Ascending aorta (tissue), 2 donors: ENCODE data around the gene CFAP45. TPM values are rescaled to one million over a fixed set of nuclear protein-coding genes. Genes with fewer than 3 reads are reported as not detected.

ENCODE experiments used
- DNase-seq, 2 donors: peaks; one replicate each; pipeline ENCODE4 v3.0.0-alpha.2; 2019; ENCODE audit warnings: low spot score in 2 of 2
- H3K27ac ChIP-seq, 2 donors: fragments of 200-600 bp; sonication (generic); one replicate each; pipeline ENCODE4 v1.5.1; 2016 to 2017; ENCODE audit warnings: mild to moderate bottlenecking in 1 of 2
- H3K27me3 ChIP-seq: fragments of 200-600 bp; sonication (generic); one replicate; pipeline ENCODE4 v1.5.1; 2017
- H3K36me3 ChIP-seq, 2 donors: fragments of 200-600 bp; sonication (generic); one replicate each; pipeline ENCODE4 v1.5.1; 2016
- H3K4me1 ChIP-seq, 2 donors: fragments of 200-600 bp; sonication (generic); one replicate each; pipeline ENCODE4 v1.5.1; 2016 to 2017; ENCODE audit warnings: mild to moderate bottlenecking in 1 of 2
- H3K4me3 ChIP-seq, 2 donors: fragments of 200-600 bp; sonication (generic); one replicate each; pipeline ENCODE4 v1.5.1; 2016 to 2017; ENCODE audit warnings: mild to moderate bottlenecking in 1 of 2
- H3K9me3 ChIP-seq, 2 donors: fragments of 200-600 bp; sonication (generic); one replicate each; pipeline ENCODE4 v1.5.1; 2016
- CTCF ChIP-seq, 3 experiments: fragments of 200-600 bp in 2 of 3; fragments of 450-650 bp in 1 of 3; sonication (generic) in 2 of 3; IDR thresholded peaks; one replicate each; pipeline ENCODE4 v1.5.1; 2016 to 2019; ENCODE audit warnings: antibody characterized with exemption in 3 of 3, mild to moderate bottlenecking in 1 of 3, moderate library complexity in 1 of 3
- intact Hi-C: fragments of 100-400 bp; cut with DNase I; formaldehyde crosslinking; loops from one replicate; pipeline ENCODE4 v1.15.1; 2023
- total RNA-seq: library from RNA; depleted of rRNA; stranded (reverse); fragments of >200 nt; gene quantifications from one replicate; pipeline ENCODE4 v1.1.0, GENCODE V29; 2016

The CFAP45 gene
- total RNA-seq, 1 donor from 2014 or later: not detected

DNA sequence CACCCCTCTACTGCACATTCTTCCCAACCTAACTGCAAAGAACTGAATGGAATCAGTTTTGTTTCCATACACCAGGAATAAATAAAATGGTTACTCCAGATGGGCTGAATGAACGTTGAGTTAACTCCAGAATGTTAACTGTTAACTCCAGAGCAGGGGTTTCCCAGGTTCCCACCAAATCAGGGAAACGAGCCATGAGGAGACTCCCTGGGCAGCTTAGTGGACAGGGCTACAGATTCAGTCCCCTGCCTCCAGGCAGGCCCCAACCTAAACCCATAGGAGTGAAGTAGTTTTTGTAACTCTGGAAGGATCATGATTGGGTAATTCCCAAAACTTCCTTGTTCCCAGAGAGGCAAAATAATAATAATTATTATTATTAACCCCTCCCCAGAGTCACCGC is 51.6 kb downstream of the CFAP45 start:
- Histone ChIP-seq H3K9me3 (no peaks in the 10 kb centered on the region), H3K27me3 (no peaks in the 10 kb centered on the region), H3K27ac (no peak overlapping the region), H3K4me1 (peaks cover 0 to 3% of the 10 kb centered on the region in 2 donors), H3K36me3 (no peaks in the 10 kb centered on the region), H3K4me3 (no peak overlapping the region)
- no peak for TF ChIP-seq CTCF (IDR thresholded peaks at IDR 0.05)
- no peak for DNase-seq
- intact Hi-C loops: no loop called here

- H3K4me3 ChIP-seq: no peak overlapping the region
- TF ChIP-seq CTCF (IDR thresholded peaks at IDR 0.05): no peak
- intact Hi-C loops: no loop called here
These were observed 52.7 kb downstream of the CFAP45 start for GRCh38 chr1:159847231-159847630.

DNA sequence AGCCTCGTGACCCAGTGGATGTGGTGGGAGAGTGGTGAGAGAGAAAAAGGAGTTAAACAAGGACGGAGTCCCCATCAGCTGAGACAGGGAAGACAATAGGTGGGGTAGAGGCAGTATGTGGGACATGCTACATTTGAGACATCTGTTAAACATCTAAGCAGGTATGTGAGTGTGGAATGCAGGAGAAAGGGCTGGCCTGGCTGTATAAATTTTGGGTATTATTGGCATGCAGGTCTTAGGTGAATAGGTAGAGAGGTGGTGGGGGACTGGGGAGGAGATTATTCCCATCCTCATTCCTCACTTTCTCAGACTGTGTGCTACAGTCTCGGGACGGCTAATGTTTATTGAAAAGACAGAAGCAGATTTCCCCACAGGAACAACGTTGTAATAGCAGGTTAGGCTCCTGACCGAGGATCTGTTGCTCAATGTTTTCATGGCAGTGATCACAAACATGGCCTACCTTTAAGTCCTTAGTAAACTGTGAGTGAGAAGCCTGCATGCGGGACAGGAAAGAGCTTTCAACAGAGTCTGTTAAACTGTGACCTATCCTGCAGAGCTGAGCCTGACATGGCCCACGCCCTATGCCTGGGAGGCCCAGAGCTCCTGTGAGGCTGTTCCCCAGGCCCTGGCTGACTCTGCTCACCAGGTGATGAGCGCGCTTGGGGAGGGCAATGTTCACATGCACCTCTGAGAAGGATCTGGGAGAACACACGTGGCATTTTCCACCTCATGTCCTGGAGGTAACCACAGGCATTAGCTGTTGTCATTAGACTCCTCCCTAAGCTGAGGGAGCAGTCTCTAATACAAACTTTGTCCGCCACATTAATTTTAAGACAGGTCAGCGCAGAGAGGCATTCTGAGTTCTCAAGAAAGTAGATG is 54.0 kb downstream of the CFAP45 start:
- H3K27ac ChIP-seq: no peak overlapping the region
- H3K4me3 ChIP-seq: no peak overlapping the region
- no peak for TF ChIP-seq CTCF (IDR thresholded peaks at IDR 0.05)
- no peaks in the 10 kb centered on the region for H3K36me3 ChIP-seq
- no peaks in the 10 kb centered on the region for H3K9me3 ChIP-seq
- no peaks in the 10 kb centered on the region for H3K4me1 ChIP-seq
- no peak for DNase-seq
- intact Hi-C loops: no loop called here
- no peaks in the 10 kb centered on the region for H3K27me3 ChIP-seq

More at GRCh38 chr1:159847231-159847630, 52.7 kb downstream of the CFAP45 start:
- H3K27ac ChIP-seq: no peak overlapping the region
- no peaks in the 10 kb centered on the region for H3K27me3 ChIP-seq
- no peaks in the 10 kb centered on the region for H3K36me3 ChIP-seq
- H3K9me3 ChIP-seq: no peaks in the 10 kb centered on the region
- no peak for DNase-seq
- no peaks in the 10 kb centered on the region for H3K4me1 ChIP-seq

GRCh38 chr1:159843459-159843858 is 56.5 kb downstream of the CFAP45 start:
- Histone ChIP-seq H3K9me3 (no peaks in the 10 kb centered on the region), H3K36me3 (no peaks in the 10 kb centered on the region), H3K4me1 (no peaks in the 10 kb centered on the region), H3K27me3 (no peaks in the 10 kb centered on the region), H3K27ac (no peak overlapping the region), H3K4me3 (no peak overlapping the region)
- DNase-seq: no peak
- TF ChIP-seq CTCF (IDR thresholded peaks at IDR 0.05): no peak
- intact Hi-C loops: no loop called here

- no peak for DNase-seq
- no peak overlapping the region for H3K4me3 ChIP-seq
- H3K9me3 ChIP-seq: no peaks in the 10 kb centered on the region
- intact Hi-C loops: no loop called here
- H3K27me3 ChIP-seq: no peaks in the 10 kb centered on the region
- H3K4me1 ChIP-seq: no peaks in the 10 kb centered on the region
- no peaks in the 10 kb centered on the region for H3K36me3 ChIP-seq
- no peak overlapping the region for H3K27ac ChIP-seq
- no peak for TF ChIP-seq CTCF (IDR thresholded peaks at IDR 0.05)
These were observed 58.2 kb downstream of the CFAP45 start for GRCh38 chr1:159841749-159842148.
